Limb (tissue), 2 donors: Measurements from ENCODE around the gene KRTAP4-12.
"Not testable (repeated sequence)": the region's sequence is repeated elsewhere in the genome, so short reads cannot be mapped to it uniquely, and the experiment has no call there.

ENCODE experiments used
- DNase-seq, 2 donors: peaks; one replicate each; pipeline ENCODE4 v3.0.0-alpha.2; 2016; ENCODE audit errors: extremely low spot score in 2 of 2

KRTAP4-12 gene

DNA sequence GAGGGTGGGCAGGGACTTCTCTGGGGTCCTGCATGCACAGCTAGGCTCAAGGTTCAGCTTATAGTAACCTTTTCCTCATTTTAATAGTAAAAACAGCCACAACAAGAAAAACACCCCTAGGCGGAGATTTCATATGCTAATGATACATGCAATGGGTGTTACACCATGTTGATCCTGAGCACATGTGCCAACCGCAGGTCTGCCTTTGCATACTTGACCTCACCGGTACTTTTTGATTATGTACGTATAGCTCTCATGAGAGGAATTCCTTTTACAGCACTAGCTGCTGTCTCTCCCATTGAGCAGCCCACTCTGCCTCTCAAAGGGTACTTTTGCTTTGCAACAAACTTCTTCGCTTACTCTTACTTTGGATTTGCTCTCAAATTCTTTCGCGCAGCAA is 27.9 kb downstream of the KRTAP4-12 start:
- no peak for DNase-seq

DNA sequence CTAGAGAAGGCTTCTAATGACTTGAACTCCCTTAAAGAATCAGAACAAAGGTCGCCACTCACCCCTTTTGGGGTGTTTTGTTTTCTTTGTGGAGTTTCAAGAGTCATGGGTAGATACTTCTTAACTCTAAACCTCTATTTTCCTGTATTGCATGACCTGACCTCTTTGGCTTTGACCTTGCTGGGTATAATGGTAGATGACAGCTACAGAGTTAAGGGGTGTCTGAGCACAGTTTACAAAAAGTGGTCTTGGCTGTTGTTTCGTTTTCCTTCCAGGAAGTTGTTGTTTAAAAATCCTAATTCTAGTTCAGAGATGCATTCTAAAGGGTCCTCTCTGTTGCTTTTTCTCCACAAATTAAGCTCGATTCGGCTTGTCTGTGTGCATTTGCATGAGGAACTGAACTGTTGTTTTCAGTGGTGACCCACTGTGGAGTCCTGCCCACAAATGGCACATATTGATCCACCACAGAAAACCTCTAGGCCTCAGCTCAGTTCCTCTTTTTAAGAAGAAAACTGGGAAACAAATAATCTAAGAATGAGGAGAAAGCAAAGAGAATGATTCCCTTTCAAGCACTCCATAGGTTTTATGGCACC is 35.1 kb downstream of the KRTAP4-12 start:
- DNase-seq: not testable (repeated sequence)

DNA sequence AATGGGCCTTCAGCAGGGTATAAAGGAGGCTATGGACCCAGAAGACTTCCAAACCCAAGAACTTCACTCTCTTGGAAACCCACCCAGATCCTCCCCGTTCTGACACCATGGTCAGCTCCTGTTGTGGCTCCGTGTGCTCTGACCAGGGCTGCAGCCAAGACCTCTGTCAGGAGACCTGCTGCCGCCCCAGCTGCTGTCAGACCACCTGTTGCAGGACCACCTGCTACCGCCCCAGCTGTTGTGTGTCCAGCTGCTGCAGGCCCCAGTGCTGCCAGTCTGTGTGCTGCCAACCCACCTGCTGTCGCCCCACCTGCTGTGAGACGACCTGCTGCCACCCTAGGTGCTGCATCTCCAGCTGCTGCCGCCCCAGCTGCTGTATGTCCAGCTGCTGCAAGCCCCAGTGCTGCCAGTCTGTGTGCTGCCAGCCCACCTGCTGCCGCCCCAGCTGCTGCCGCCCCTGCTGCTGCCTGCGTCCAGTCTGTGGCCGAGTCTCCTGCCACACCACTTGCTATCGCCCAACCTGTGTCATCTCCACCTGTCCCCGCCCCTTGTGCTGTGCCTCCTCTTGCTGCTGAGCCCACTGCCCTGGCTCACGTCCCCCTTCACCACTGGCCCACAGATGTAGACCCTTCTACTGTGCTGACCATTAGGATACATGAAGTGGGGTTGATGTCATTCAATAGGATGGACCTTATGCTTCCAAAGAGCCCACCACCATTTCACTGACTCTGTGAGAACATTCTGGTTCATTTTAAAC is 39.7 kb downstream of the KRTAP4-12 start, which contains the start of gene KRTAP4-7:
Gene KRTAP4-7, plus strand, starts transcription at position 51 of the 757 bp plus-strand sequence. Its CDS starts 57 bp downstream, at position 108.
- DNase-seq: not testable (repeated sequence)

DNA sequence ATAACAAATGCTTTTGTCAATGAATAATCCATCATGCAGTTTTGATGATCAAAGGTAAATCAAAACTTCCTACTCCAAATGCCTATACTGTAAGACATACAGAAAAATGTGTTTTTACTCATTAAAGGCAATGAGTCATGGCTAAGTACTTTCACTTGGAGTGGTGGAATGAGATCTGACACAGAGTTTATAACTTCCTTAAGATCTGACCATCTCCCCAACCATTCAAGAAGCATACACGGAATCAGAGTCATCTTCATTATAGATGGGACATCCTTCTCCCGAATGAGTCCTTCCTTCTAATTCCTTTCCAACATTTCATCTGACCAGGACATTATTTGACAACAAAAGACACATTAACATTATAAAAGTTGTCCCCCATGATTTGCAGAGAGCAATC is 40.6 kb downstream of the KRTAP4-12 start:
- DNase-seq: not testable (repeated sequence)

DNA sequence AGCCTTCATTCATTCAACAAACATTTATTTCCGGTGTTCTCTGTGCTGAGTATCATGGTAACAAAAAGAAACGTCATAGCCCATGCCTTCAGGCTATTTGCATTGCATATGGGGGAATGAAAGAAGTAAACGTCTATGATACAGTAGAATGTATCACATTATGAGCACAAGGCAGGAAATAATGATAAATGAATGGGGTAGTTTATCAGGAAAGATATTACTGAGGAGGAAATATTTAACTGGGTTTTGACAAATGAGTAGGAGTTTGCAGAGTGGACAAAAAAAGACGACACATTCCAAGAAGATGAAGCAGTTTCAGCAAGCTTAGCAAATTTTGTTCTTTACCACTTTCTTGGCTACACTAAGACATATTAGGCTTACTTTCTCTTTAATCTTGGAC is 41.4 kb downstream of the KRTAP4-12 start:
- DNase-seq: no peak

DNA sequence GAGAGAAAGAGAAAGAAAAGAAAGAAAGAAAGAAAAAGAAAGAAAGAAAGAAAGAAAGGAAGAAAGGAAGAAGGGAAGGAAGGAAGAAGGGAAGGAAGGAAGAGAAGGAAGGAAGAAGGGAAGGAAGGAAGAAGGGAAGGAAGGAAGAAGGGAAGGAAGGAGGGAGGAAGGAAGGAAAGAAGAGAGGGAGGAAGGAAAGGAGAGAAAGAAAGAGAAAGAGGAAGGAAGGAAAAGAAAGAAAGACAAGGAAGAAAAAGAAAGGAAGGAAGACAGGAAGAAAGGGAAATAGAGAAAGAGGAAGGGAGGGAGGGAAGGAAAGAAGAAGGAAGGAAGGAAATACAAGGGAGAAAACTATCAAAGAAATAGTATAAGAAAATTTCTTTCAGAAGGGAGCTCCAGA is 47.2 kb downstream of the KRTAP4-12 start:
- no peak for DNase-seq

DNA sequence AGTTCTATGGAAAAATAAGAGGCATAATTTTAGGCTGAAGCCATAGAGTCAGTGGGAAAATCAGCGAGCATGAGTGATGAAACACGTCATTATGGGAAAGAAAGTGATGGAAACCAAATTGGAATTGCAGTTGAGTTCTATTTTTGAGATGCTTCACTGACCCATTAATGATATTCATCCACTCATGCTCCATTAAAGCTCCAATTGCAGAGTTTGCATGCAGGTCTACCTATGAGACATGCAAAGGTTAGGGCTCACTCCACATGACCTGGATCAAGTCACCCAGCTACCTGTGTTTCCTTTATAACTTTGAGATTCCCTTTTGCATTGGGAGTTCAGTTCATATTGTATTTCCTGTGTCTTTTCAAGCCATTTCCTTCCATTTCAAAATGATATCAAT is 50.3 kb downstream of the KRTAP4-12 start:
- DNase-seq: no peak
